Activated T-helper 17 cell treated with anti-CD3 and anti-CD28 coated beads, Interleukin-2, amount 50 U/mL, for 72 hours (primary cell): ENCODE results near the gene SSX7. TPM values are rescaled to one million over a fixed set of nuclear protein-coding genes. Genes with fewer than 3 reads are reported as not detected.
"Not testable (repeated sequence)": the region's sequence is repeated elsewhere in the genome, so short reads cannot be mapped to it uniquely, and the experiment has no call there.

Experiments used
- ATAC-seq: fragments of 150-1000 bp; cut with Tn5 transposase; replicated peaks from 2 replicates; pipeline ENCODE4 v1.10.0; 2021; ENCODE audit warnings: mild to moderate bottlenecking, moderate library complexity
- H3K27ac Mint-ChIP-seq: one replicate; pipeline ENCODE4 v1.8.0; 2022; ENCODE audit warnings: mixed read lengths
- H3K27me3 Mint-ChIP-seq: one replicate; pipeline ENCODE4 v1.8.0; 2022; ENCODE audit warnings: mixed read lengths
- H3K36me3 Mint-ChIP-seq: one replicate; pipeline ENCODE4 v1.8.0; 2022; ENCODE audit warnings: low read depth, mild to moderate bottlenecking, mixed read lengths
- H3K4me1 Mint-ChIP-seq: one replicate; pipeline ENCODE4 v1.8.0; 2022; ENCODE audit warnings: mixed read lengths
- H3K4me3 Mint-ChIP-seq: one replicate; pipeline ENCODE4 v1.8.0; 2022; ENCODE audit warnings: mild to moderate bottlenecking, mixed read lengths
- H3K9me3 Mint-ChIP-seq: one replicate; pipeline ENCODE4 v1.8.0; 2022; ENCODE audit warnings: mixed read lengths
- total RNA-seq, 2 donors: library from RNA; stranded (reverse); gene quantifications; one replicate each; pipeline ENCODE4 v1.2.3, GENCODE V29; 2022

Gene SSX7
- not detected for total RNA-seq

GRCh38 chrX:52654800-52655199, at the start of gene SSX7:
SSX7 (minus strand) TSS chrX:52654900; CDS start chrX:52653472, 1,428 bp downstream.
- not testable (repeated sequence) for H3K4me1 Mint-ChIP-seq, H3K27ac Mint-ChIP-seq, H3K4me3 Mint-ChIP-seq, H3K9me3 Mint-ChIP-seq, H3K27me3 Mint-ChIP-seq, ATAC-seq, H3K36me3 Mint-ChIP-seq

GRCh38 chrX:52692034-52692433, 37.3 kb upstream of the SSX7 start:
- H3K36me3 Mint-ChIP-seq, H3K27ac Mint-ChIP-seq, H3K27me3 Mint-ChIP-seq, H3K4me1 Mint-ChIP-seq, H3K9me3 Mint-ChIP-seq, H3K4me3 Mint-ChIP-seq, ATAC-seq: not testable (repeated sequence)

- not testable (repeated sequence) for H3K27ac Mint-ChIP-seq, H3K36me3 Mint-ChIP-seq, ATAC-seq, H3K4me3 Mint-ChIP-seq, H3K27me3 Mint-ChIP-seq, H3K9me3 Mint-ChIP-seq, H3K4me1 Mint-ChIP-seq
Observed at GRCh38 chrX:52662218-52662617, 7.5 kb upstream of the SSX7 start.

- not testable (repeated sequence) for H3K4me3 Mint-ChIP-seq, H3K4me1 Mint-ChIP-seq, H3K27ac Mint-ChIP-seq, H3K27me3 Mint-ChIP-seq, H3K9me3 Mint-ChIP-seq, H3K36me3 Mint-ChIP-seq, ATAC-seq
Observed at GRCh38 chrX:52655475-52655874, 775 bp upstream of the SSX7 start.

GRCh38 chrX:52650676-52651075, 4.0 kb downstream of the SSX7 start:
- not testable (repeated sequence) for H3K4me3 Mint-ChIP-seq

GRCh38 chrX:52648956-52649355, 5.7 kb downstream of the SSX7 start:
- H3K9me3 Mint-ChIP-seq, H3K4me1 Mint-ChIP-seq, H3K36me3 Mint-ChIP-seq, ATAC-seq, H3K27ac Mint-ChIP-seq, H3K4me3 Mint-ChIP-seq, H3K27me3 Mint-ChIP-seq: not testable (repeated sequence)

More at GRCh38 chrX:52650676-52651075, 4.0 kb downstream of the SSX7 start:
- not testable (repeated sequence) for H3K9me3 Mint-ChIP-seq, H3K27me3 Mint-ChIP-seq, H3K36me3 Mint-ChIP-seq, ATAC-seq, H3K4me1 Mint-ChIP-seq, H3K27ac Mint-ChIP-seq

GRCh38 chrX:52628483-52628882, 26.2 kb downstream of the SSX7 start:
- not testable (repeated sequence) for H3K4me1 Mint-ChIP-seq, H3K27ac Mint-ChIP-seq, ATAC-seq, H3K27me3 Mint-ChIP-seq, H3K9me3 Mint-ChIP-seq, H3K4me3 Mint-ChIP-seq, H3K36me3 Mint-ChIP-seq

- H3K27ac Mint-ChIP-seq = not testable (repeated sequence)
Observed at GRCh38 chrX:52620661-52621060, 34.0 kb downstream of the SSX7 start.

GRCh38 chrX:52608961-52609360, 45.7 kb downstream of the SSX7 start:
- Mint-ChIP-seq H3K9me3 (no peaks in the 10 kb centered on the region), H3K4me1 (no peaks in the 10 kb centered on the region), H3K27ac (no peak overlapping the region), H3K36me3 (no peaks in the 10 kb centered on the region), H3K4me3 (no peak overlapping the region), H3K27me3 (peaks cover 6% of the 10 kb centered on the region)
- no peak for ATAC-seq

More at GRCh38 chrX:52620661-52621060, 34.0 kb downstream of the SSX7 start:
- H3K27me3 Mint-ChIP-seq, H3K9me3 Mint-ChIP-seq, H3K36me3 Mint-ChIP-seq, ATAC-seq, H3K4me3 Mint-ChIP-seq, H3K4me1 Mint-ChIP-seq: not testable (repeated sequence)

GRCh38 chrX:52603151-52603550, 51.5 kb downstream of the SSX7 start:
- not testable (repeated sequence) for H3K36me3 Mint-ChIP-seq, ATAC-seq

GRCh38 chrX:52598886-52599285, 55.8 kb downstream of the SSX7 start:
- Mint-ChIP-seq H3K4me3 (no peak overlapping the region), H3K27me3 (no peaks in the 10 kb centered on the region), H3K9me3 (no peaks in the 10 kb centered on the region), H3K4me1 (no peaks in the 10 kb centered on the region), H3K27ac (no peak overlapping the region), H3K36me3 (no peaks in the 10 kb centered on the region)
- no peak for ATAC-seq

More at GRCh38 chrX:52603151-52603550, 51.5 kb downstream of the SSX7 start:
- H3K9me3 Mint-ChIP-seq, H3K27me3 Mint-ChIP-seq, H3K27ac Mint-ChIP-seq, H3K4me1 Mint-ChIP-seq, H3K4me3 Mint-ChIP-seq: not testable (repeated sequence)

- H3K27ac Mint-ChIP-seq = no peak overlapping the region
- no peaks in the 10 kb centered on the region for H3K4me1 Mint-ChIP-seq
Observed at GRCh38 chrX:52594658-52595057, 60.0 kb downstream of the SSX7 start.

More at GRCh38 chrX:52594658-52595057, 60.0 kb downstream of the SSX7 start:
- H3K4me3 Mint-ChIP-seq = no peak overlapping the region
- no peaks in the 10 kb centered on the region for H3K36me3 Mint-ChIP-seq
- H3K9me3 Mint-ChIP-seq = no peaks in the 10 kb centered on the region
- H3K27me3 Mint-ChIP-seq = no peaks in the 10 kb centered on the region
- no peak for ATAC-seq

Other genes starting within 250 kb of the SSX7 start
- gene XAGE1A, start 159.1 kb downstream of the SSX7 start, total RNA-seq = not detected
- gene XAGE1B, start 137.8 kb downstream of the SSX7 start, total RNA-seq = not detected
- not detected for gene SSX2, start 52.3 kb upstream of the SSX7 start, total RNA-seq
- gene SSX2B, start 96.4 kb upstream of the SSX7 start, total RNA-seq = not detected
- not detected for gene SPANXN5, start 142.5 kb upstream of the SSX7 start, total RNA-seq
- not detected for gene XAGE5, start 156.4 kb upstream of the SSX7 start, total RNA-seq
- not detected for gene XAGE3, start 213.2 kb upstream of the SSX7 start, total RNA-seq
- gene FAM156B, start 242.4 kb upstream of the SSX7 start, total RNA-seq = 10 to 100 TPM; 12.4 to 16.1 TPM